Glutamatergic neuron (in vitro differentiated cells): ENCODE measurements around the gene ADRA2B. TPM values are rescaled to one million over a fixed set of nuclear protein-coding genes. Genes with fewer than 3 reads are reported as not detected.

ENCODE experiments used
- DNase-seq: peaks from one replicate; pipeline ENCODE4 v3.0.0; 2022
- H3K27ac Mint-ChIP-seq: one replicate; pipeline ENCODE4 v1.8.0; 2020; ENCODE audit warnings: mild to moderate bottlenecking, mixed read lengths, inconsistent platforms; ENCODE audit not compliant: unreplicated experiment
- H3K27me3 Mint-ChIP-seq: one replicate; pipeline ENCODE4 v1.8.0; 2020; ENCODE audit warnings: mild to moderate bottlenecking, moderate library complexity, mixed read lengths, inconsistent platforms; ENCODE audit not compliant: unreplicated experiment
- H3K36me3 Mint-ChIP-seq: one replicate; pipeline ENCODE4 v1.8.0; 2020; ENCODE audit warnings: mild to moderate bottlenecking, mixed read lengths, inconsistent platforms; ENCODE audit not compliant: unreplicated experiment
- H3K4me1 Mint-ChIP-seq: one replicate; pipeline ENCODE4 v1.8.0; 2020; ENCODE audit warnings: mild to moderate bottlenecking, low read depth, mixed read lengths, inconsistent platforms; ENCODE audit not compliant: unreplicated experiment
- H3K4me3 Mint-ChIP-seq: one replicate; pipeline ENCODE4 v1.8.0; 2020; ENCODE audit warnings: mild to moderate bottlenecking, mixed read lengths, inconsistent platforms; ENCODE audit not compliant: unreplicated experiment
- H3K9me3 Mint-ChIP-seq: one replicate; pipeline ENCODE4 v1.8.0; 2020; ENCODE audit warnings: mild to moderate bottlenecking, moderate library complexity, mixed read lengths, inconsistent platforms; ENCODE audit not compliant: unreplicated experiment
- CTCF ChIP-seq: fragments of 200-600 bp; sonication (generic); IDR thresholded peaks from one replicate; pipeline ENCODE4 v1.5.0; 2021; ENCODE audit not compliant: partially characterized antibody, unreplicated experiment
- total RNA-seq: library from RNA; stranded (reverse); fragmentation: NEBNext Ultra II Directional; extraction: Animal tissue kit (Norgen Biotek cat#: 25700); gene quantifications from one replicate; pipeline ENCODE4 v1.2.1, GENCODE V29; 2021; ENCODE audit not compliant: unreplicated experiment

ADRA2B gene
- total RNA-seq, 1 donor from 2014 or later = 0.91 TPM

- DNase-seq = no peak
- TF ChIP-seq CTCF = no peak
- Mint-ChIP-seq H3K36me3 (no peaks in the 10 kb centered on the region), H3K4me1 (no peaks in the 10 kb centered on the region), H3K9me3 (no peaks in the 10 kb centered on the region), H3K27me3 (no peaks in the 10 kb centered on the region), H3K27ac (no peak overlapping the region), H3K4me3 (no peak overlapping the region)
Observed at GRCh38 chr2:96136129-96136720, 19.9 kb upstream of the ADRA2B start.

- no peaks in the 10 kb centered on the region for H3K36me3 Mint-ChIP-seq
- DNase-seq = no peak
- no peak overlapping the region for H3K27ac Mint-ChIP-seq
- H3K9me3 Mint-ChIP-seq = peaks cover 2% of the 10 kb centered on the region
- H3K27me3 Mint-ChIP-seq = no peaks in the 10 kb centered on the region
- no peaks in the 10 kb centered on the region for H3K4me1 Mint-ChIP-seq
- H3K4me3 Mint-ChIP-seq = no peak overlapping the region
- no peak for TF ChIP-seq CTCF
Observed at GRCh38 chr2:96135621-96136020, 19.2 kb upstream of the ADRA2B start.

GRCh38 chr2:96135171-96135570 is 18.8 kb upstream of the ADRA2B start:
- H3K4me3 Mint-ChIP-seq = no peak overlapping the region
- no peak for DNase-seq
- H3K36me3 Mint-ChIP-seq = no peaks in the 10 kb centered on the region
- H3K27ac Mint-ChIP-seq = no peak overlapping the region
- peaks cover 3% of the 10 kb centered on the region for H3K27me3 Mint-ChIP-seq
- H3K9me3 Mint-ChIP-seq = peaks cover 2% of the 10 kb centered on the region
- no peaks in the 10 kb centered on the region for H3K4me1 Mint-ChIP-seq
- no peak for TF ChIP-seq CTCF

GRCh38 chr2:96134421-96134820 is 18.1 kb upstream of the ADRA2B start:
- Mint-ChIP-seq H3K9me3 (peaks cover 2% of the 10 kb centered on the region), H3K4me3 (no peak overlapping the region), H3K4me1 (no peaks in the 10 kb centered on the region), H3K27me3 (peaks cover 3% of the 10 kb centered on the region), H3K27ac (no peak overlapping the region), H3K36me3 (no peaks in the 10 kb centered on the region)
- no peak for DNase-seq
- TF ChIP-seq CTCF = no peak

GRCh38 chr2:96131813-96132745 is 15.7 kb upstream of the ADRA2B start:
- Mint-ChIP-seq H3K27ac (no peak overlapping the region), H3K4me1 (no peaks in the 10 kb centered on the region)

More at GRCh38 chr2:96131813-96132745, 15.7 kb upstream of the ADRA2B start:
- no peak for DNase-seq
- no peaks in the 10 kb centered on the region for H3K36me3 Mint-ChIP-seq
- TF ChIP-seq CTCF = no peak
- no peak overlapping the region for H3K4me3 Mint-ChIP-seq
- peaks cover 3% of the 10 kb centered on the region for H3K27me3 Mint-ChIP-seq
- H3K9me3 Mint-ChIP-seq = peaks cover 2% of the 10 kb centered on the region
